ENCODE results near the gene NUP93.

- TF ChIP-seq CTCF (IDR thresholded peaks at IDR 0.05; ENCODE audit: low read depth, low read length) (no peak), POLR2A (IDR thresholded peaks at IDR 0.05; ENCODE audit: extremely low read depth, insufficient read length) (no peak)
Measured at GRCh38 chr16:56795011-56795410, 65.1 kb downstream of the NUP93 start.
